Activated naive CD4-positive, alpha-beta T cell treated with Interleukin-2 at 50 U/mL for 16 hours (primary cell): ENCODE measurements around the gene WDR5B.
"Not testable (repeated sequence)": the region's sequence is repeated elsewhere in the genome, so short reads cannot be mapped to it uniquely, and the experiment has no call there.

ENCODE experiments used
- DNase-seq: peaks from one replicate; pipeline ENCODE4 v3.0.0-alpha.2; 2020

Gene WDR5B

GRCh38 chr3:122406198-122406597 lies 9.7 kb downstream of the WDR5B start:
- DNase-seq, result no peak

DNA sequence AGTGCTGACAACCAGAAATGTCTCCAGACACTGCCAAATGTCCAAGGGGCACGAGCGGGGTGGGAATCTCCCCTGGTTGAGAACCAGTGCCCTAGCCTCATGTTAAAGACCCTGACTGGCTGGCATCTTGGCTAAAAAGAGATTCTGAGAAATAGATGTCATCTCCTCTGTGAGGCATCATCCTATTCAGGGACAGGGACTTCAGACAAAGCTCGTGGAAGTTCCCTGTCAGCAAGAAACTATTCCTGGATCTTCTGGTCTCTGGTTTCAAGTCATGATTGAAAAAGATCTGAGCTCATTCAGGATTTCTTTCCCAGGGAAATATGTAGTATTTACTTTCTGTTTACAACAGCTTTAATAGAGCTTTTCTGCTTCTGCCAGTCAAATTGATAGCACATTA lies 10.8 kb downstream of the WDR5B start:
- DNase-seq, result no peak

GRCh38 chr3:122403489-122403888 lies 12.4 kb downstream of the WDR5B start:
- no peak for DNase-seq

DNA sequence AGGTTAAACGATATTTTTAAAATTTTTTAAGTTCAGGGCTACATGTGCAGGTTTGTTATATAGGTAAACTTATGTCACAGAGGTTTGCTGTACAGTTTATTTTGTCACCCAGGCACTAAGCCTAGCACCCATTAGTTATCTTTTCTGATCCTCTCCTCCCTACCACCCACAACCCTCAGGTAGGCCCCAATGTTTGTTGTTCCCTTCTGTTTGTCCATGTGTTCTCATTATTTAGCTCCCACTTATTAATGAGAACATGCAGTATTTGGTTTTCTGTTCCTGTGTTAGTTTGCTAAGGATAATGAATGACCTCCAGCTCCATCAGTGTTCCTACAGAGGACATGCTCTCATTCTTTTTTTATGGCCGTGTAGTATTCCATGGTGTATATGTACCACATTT lies 16.9 kb downstream of the WDR5B start:
- no peak for DNase-seq

DNA sequence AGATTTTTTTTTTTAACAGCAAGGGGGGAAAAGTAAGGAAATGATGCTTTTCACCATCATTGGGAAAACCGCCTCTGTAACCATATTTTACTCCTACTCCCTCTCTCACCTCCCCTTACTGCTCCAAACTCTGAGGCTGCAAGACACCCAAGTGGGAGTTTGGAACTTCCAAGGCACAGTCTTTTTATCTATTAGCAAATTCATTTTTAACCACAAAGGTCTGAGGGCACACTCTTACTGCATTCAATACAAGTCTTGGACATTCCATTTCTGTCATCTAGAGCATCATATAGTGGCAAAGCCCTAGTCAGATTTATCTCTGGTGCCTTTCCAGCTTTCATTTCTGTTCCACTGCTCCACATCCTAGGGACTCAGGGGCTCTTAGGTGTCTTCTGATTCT lies 18.7 kb downstream of the WDR5B start:
- no peak for DNase-seq

- DNase-seq, result no peak
Observed at GRCh38 chr3:122396511-122396910, 19.4 kb downstream of the WDR5B start.

DNA sequence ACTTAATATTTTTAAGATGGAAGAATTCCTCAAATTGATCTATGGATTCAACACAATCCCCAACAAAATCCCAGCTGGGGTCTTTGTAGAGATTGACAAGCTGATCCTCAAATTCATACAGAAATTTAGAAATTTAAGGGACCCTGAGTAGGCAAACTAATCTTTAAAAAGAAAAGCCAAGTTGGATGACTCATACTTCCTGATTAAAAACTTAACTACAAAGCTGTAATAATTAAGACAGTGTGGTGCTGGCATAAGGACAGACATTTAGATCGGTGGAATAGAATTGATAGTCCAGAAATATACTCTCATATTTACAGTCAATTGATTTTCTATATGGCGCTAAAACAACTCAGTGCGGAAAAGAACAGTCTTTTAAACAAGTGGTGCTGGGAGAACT lies 20.3 kb downstream of the WDR5B start:
- no peak for DNase-seq

- no peak for DNase-seq
Observed at GRCh38 chr3:122394173-122394572, 21.7 kb downstream of the WDR5B start.

GRCh38 chr3:122392868-122393844 lies 22.7 kb downstream of the WDR5B start:
- peak; percentile 7 for DNase-seq

- DNase-seq, result no peak
Observed at GRCh38 chr3:122391681-122392446, 24.0 kb downstream of the WDR5B start.

GRCh38 chr3:122390665-122391064 lies 25.2 kb downstream of the WDR5B start:
- no peak for DNase-seq

DNA sequence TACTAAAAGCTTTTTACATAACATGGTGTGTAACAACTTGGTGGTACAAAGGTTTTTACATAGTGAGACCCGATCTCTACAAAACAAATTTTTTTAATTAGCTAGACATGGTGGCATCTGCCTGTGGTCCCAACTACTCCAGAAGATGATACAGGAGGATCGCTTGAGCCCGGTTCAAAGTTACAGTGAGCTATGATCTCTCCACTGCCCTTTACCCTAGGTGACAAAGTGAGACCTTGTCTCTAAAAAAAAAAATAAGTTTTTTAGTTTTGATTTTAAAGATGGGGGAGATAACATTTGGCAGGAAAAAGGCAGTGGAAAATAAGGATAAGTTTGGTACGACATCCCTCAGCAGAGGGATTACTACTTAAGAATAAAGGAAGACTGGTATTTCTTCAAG lies 26.0 kb downstream of the WDR5B start:
- DNase-seq, result no peak

GRCh38 chr3:122389197-122389596 lies 26.7 kb downstream of the WDR5B start:
- DNase-seq, result no peak

- DNase-seq, result no peak
Observed at GRCh38 chr3:122387709-122388108, 28.2 kb downstream of the WDR5B start.

DNA sequence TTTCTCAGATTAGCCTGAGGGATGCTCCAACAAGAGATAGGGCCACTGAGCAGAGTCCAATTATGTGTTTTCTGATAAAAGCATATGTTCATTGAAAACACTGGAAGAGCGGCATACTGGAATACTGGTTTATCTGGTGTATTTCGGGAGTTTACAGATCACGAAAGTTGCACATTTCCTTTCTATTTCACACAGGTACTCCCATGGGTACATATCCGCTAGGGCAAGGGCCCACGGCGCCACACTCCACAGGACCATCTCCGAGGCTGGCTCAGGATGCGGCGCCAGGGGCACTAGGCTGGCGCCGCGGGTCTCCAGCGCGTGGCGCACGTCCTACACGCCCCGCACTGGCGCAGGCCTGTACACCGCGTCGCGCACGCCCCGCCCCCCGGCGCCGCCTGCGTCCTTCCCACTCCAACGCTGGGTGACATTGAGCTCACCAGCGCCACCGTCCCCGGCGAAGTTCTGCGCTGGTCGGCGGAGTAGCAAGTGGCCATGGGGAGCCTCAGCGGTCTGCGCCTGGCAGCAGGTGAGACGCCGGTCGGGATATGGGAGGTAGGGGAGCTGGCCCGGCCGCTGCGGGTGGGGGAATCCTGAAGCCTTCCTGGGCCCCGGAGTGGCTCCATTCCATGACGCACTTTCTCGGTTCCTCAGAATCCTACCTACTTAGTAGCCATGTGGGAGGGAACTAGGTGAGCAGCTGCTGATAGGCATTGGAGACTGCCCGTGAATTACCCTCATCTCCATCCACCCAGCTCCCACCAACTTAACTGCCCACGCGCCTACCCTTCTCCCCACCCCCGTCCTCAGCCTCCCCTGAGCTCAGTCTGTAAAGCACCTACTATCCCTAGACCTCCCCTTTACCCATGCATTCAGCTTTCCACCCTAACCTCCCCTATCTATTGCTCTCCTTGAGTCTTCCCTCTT lies 31.8 kb downstream of the WDR5B start, which contains the start of gene FAM162A:
FAM162A (plus strand) TSS at position 412 of the 927 bp plus-strand sequence; CDS start at position 496, 84 bp downstream.
- DNase-seq, result peak; percentile 94

DNA sequence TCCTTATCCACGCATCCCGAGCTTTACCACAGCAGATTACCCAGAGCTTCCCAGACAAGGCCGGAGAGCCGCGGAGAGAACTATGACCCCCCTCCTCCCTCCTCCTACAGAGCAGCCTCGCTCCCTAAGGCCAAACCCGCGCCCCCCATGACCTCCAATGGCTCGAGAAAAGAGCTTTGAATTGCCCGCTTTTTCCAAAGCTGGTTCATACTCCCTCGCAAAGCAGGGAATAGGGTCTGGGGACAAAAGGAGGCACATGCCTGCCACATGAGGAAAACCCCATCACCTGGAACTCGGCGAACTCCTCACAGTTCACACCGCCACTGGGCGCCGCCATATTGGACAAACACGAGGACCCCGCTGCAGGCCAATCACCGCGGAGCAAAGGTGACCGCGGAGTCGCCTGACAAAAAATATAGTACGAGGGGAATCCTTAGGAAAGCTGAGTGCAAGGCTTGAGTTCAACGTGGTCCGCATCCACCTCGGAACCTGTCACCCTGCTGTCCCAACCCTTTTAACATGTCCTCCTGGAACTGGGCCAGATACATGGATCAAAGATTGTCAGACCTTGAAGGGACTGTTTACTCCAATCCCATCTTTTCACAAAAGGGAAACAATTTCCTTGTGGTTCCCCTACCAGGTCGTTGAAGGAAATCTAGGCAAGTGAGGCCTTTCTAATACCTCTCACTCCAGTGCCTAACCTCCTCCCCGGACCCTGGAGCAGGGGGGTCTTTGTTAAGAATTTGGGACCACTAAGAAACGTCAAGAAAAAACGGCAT lies 32.8 kb downstream of the WDR5B start, which contains the start of gene MIX23:
MIX23 (minus strand) TSS at position 344 of the 779 bp plus-strand sequence; CDS start at position 337, 7 bp downstream.
- peak; percentile 89 for DNase-seq

DNA sequence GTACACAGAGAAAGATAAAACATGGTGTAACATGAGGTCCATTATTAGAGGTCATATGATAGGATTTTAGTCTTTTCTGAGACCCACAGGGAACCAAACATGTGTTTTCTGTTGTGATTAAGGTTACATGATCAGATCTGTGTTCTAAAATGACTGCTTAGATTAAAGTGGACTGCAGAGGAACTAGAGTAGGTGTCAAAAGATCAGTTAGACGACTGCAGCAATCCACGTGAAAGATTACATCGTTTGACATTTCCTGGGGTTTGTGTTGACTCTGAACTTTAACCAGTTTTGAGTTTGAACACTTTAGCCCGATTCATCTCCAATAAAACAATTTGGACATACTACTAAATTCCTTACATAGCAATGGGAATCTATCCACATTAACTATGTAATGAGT lies 37.9 kb downstream of the WDR5B start:
- no peak for DNase-seq

DNA sequence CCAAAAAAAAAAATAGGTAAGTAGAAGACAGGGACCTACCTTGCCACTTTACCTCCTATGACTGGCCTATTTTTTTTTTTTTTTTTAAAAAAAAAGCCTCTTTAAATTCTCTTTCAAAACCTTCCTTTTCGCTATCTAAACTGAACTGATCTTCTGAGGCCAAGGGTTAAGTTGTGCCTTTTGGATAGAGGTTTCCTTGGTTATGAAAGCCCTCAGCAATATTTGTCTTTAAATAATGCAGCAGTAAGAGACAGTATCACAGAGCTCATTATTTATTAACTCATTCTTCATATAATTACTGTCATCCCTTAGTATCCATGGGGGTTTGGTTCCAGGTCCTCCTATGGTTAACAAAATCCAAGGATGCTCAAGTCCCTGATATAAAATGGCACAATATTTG lies 41.8 kb downstream of the WDR5B start:
- DNase-seq, result no peak

DNA sequence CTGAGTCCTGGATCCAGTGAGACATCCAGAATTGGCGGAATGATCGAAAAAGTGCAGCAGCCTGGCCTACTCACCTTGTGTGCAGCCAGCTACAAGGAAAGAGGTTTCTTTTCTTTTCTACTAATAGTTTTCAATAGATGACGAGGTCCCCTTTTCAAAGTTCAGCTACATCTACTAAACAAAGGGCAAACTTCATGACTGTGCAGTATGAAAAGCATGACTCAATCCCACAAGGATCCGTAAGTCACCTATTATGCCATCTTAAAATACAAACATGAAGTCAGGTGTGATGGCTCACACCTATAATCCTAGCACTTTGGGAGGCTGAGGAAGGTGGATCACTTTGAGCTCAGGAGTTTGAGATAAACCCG lies 49.5 kb downstream of the WDR5B start:
- no peak for DNase-seq

GRCh38 chr3:122365582-122366378 lies 50.1 kb downstream of the WDR5B start:
- DNase-seq, result not testable (repeated sequence)

DNA sequence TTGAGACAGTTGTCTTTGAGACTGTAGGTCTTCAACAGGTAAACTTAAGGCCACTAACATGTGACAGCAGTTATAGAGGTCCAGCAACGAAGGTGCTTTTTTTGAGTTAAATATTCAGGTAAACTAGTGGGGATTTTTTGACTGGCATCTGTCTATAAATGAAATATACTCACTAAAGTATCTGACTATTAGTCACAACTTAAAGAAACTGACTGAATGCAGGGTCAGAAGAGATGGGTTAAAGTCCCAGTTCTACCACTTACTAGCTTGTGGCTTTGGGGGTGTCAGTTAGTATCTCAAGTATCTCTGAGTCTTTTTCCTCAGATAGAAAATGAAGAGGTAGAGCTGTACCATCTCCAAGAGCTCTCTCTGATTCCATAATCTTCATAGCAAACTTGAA lies 50.8 kb downstream of the WDR5B start:
- DNase-seq, result no peak
